RWPE2 (cell line): Measurements from ENCODE around the gene CALR.
"Not testable (repeated sequence)": the region's sequence is repeated elsewhere in the genome, so short reads cannot be mapped to it uniquely, and the experiment has no call there.

Experiments
- ATAC-seq: fragments of 200-7000 bp; cut with Tn5 transposase; 3 replicates; pipeline ENCODE4 v1.9.1; 2021; ENCODE audit warnings: low read depth
- DNase-seq: peaks from one replicate; pipeline ENCODE4 v3.0.0-alpha.2; 2020; ENCODE audit warnings: low spot score
- H3K27ac ChIP-seq: fragments of 450-650 bp; 2 replicates; pipeline ENCODE4 v1.5.1; 2017; ENCODE audit warnings: mild to moderate bottlenecking; ENCODE audit not compliant: poor library complexity, severe bottlenecking
- H3K27me3 ChIP-seq: fragments of 250-450 bp; sonication (Bioruptor Pico); 2 replicates; pipeline ENCODE4 v1.5.1; 2021; ENCODE audit warnings: mild to moderate bottlenecking, moderate library complexity; ENCODE audit not compliant: insufficient read depth, poor library complexity, severe bottlenecking
- H3K36me3 ChIP-seq: fragments of 250-450 bp; sonication (Bioruptor Pico); 2 replicates; pipeline ENCODE4 v1.5.1; 2020; ENCODE audit warnings: low read depth, mild to moderate bottlenecking, moderate library complexity
- H3K4me1 ChIP-seq: fragments of 250-450 bp; sonication (Bioruptor Pico); 2 replicates; pipeline ENCODE4 v1.5.1; 2021; ENCODE audit warnings: mild to moderate bottlenecking, moderate library complexity; ENCODE audit not compliant: insufficient read depth, poor library complexity, severe bottlenecking
- H3K4me3 ChIP-seq: fragments of 250-450 bp; sonication (Bioruptor Pico); 2 replicates; pipeline ENCODE4 v1.5.1; 2021; ENCODE audit warnings: mild to moderate bottlenecking, moderate library complexity; ENCODE audit not compliant: severe bottlenecking
- H3K9me3 ChIP-seq: fragments of 250-450 bp; sonication (Bioruptor Pico); 2 replicates; pipeline ENCODE4 v1.5.1; 2021; ENCODE audit warnings: mild to moderate bottlenecking, moderate library complexity; ENCODE audit not compliant: severe bottlenecking
- TF ChIP-seq, protein P1 (sequence below): fragments of 450-650 bp; IDR thresholded peaks from one replicate; pipeline ENCODE4 v1.5.1; 2017; ENCODE audit warnings: mild to moderate bottlenecking, moderate library complexity; ENCODE audit not compliant: poor library complexity, severe bottlenecking

The CALR gene

DNA sequence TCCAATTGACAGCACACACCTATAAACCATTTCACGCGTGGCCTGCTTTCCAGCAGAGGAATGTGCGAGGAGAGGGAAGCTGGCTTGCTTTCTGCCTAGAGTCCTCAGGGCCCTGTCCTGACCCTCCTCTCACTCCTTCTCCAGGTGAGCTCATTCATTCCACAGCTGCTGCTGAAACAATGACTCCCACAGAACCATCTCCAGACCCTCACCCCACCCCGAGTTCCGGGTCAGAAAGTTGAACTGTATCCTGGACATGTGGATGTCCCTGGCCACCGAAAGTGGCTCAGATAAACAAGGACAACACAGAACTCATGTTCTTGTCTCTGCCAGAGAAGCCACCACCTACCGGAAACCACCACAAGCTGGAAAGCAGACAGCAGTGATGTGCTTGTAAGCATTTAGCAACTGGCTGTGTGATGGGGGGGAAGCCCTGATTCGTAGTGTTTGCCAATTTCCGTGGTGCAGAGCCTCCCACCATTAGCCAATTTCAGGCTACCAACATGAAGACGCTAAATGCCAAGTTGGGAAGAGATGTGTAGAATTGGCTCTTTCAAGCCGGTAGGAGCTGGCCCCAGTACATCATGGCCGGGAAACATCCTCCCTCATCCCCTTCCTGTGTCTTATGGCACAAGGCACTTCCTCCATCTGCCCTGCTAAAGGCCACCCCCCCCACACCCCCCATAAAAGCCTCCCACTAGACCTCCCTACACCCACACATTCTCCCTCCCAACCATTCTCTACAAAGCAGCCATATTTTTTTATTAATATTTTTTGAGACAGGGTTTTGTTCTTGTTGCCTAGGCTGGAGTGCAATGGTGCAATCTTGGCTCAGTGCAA, 24.3 kb upstream of the CALR start:
- H3K4me3 ChIP-seq = no peak overlapping the region
- DNase-seq (no peak), ATAC-seq (no peak)
- no peak overlapping the region for H3K27ac ChIP-seq
- H3K4me1 ChIP-seq = no peaks in the 10 kb centered on the region
- no peaks in the 10 kb centered on the region for H3K9me3 ChIP-seq
- no peaks in the 10 kb centered on the region for H3K36me3 ChIP-seq
- H3K27me3 ChIP-seq = no peaks in the 10 kb centered on the region
- TF ChIP-seq, protein P1, sequence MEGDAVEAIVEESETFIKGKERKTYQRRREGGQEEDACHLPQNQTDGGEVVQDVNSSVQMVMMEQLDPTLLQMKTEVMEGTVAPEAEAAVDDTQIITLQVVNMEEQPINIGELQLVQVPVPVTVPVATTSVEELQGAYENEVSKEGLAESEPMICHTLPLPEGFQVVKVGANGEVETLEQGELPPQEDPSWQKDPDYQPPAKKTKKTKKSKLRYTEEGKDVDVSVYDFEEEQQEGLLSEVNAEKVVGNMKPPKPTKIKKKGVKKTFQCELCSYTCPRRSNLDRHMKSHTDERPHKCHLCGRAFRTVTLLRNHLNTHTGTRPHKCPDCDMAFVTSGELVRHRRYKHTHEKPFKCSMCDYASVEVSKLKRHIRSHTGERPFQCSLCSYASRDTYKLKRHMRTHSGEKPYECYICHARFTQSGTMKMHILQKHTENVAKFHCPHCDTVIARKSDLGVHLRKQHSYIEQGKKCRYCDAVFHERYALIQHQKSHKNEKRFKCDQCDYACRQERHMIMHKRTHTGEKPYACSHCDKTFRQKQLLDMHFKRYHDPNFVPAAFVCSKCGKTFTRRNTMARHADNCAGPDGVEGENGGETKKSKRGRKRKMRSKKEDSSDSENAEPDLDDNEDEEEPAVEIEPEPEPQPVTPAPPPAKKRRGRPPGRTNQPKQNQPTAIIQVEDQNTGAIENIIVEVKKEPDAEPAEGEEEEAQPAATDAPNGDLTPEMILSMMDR = no peak

DNA sequence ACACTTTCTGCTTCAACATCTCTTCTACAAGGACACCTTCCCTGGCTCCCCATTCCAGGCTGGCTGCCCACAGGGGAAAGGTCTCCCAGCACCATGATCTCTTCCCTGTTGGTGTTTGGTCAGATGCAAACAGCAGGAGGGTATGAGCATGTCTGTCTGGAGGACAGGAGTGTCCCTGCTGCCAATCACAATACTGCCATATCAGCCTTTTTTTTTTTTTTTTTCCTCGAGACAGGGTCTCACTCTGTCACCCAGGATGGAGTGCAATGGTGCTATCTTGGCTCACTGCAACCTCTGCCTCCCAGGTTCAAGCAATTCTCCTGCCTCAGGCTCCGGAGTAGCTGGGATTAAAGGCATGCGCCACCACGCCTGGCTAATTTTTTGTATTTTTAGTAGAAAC, 22.5 kb upstream of the CALR start:
- H3K4me1 ChIP-seq, ATAC-seq, H3K27ac ChIP-seq, H3K36me3 ChIP-seq, DNase-seq, H3K4me3 ChIP-seq, H3K9me3 ChIP-seq, H3K27me3 ChIP-seq: not testable (repeated sequence)

DNA sequence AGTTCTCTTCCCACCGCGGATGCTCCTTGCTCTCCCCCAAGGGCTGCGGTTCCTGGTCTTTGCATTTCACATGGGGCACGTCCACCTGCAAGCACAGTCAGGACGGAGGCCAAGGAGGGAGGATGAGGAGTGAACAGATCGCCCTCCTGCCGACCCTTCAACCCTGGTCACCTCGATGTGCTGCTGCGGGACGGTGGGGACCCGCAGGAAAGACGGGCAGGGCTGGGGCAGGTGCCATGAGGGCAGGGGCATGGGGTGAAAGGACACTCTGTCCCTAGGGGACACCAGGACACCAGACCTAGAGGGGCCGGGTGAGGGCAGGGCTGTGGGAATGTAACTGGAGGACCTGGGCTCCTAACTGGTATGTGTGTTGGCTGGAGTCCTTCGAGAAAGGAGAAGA, 20.2 kb upstream of the CALR start:
- TF ChIP-seq, protein P1 = no peak
- no peak for ATAC-seq

DNA sequence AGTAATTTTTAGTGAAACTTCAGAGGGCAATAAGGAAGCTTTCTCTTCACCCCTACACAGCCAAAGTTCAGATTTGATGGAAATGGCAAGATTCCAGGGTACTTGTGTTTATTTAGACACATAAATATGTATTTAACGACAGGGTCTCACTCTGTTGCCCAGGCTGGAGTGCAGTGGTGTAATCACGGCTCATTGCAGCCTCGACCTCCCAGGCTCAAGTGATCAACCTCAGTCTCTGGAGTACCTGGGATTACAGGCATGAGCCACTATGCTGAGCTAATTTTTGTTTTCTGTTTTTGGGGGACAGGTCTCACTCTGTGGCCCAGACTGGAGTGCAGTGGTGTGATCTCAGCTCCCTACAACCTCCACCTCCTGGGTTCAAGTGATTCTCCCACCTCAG, 17.4 kb upstream of the CALR start:
- Histone ChIP-seq H3K4me1 (no peaks in the 10 kb centered on the region), H3K9me3 (no peaks in the 10 kb centered on the region), H3K36me3 (peaks cover 34% of the 10 kb centered on the region), H3K27me3 (no peaks in the 10 kb centered on the region), H3K27ac (no peak overlapping the region), H3K4me3 (no peak overlapping the region)
- TF ChIP-seq, protein P1 = no peak
- DNase-seq (no peak), ATAC-seq (no peak)

More for the DNA sequence above, 20.2 kb upstream of the CALR start:
- Histone ChIP-seq H3K36me3 (peaks cover 10% of the 10 kb centered on the region), H3K27ac (no peak overlapping the region), H3K4me1 (no peaks in the 10 kb centered on the region), H3K9me3 (no peaks in the 10 kb centered on the region), H3K27me3 (no peaks in the 10 kb centered on the region), H3K4me3 (no peak overlapping the region)
- DNase-seq = no peak

DNA sequence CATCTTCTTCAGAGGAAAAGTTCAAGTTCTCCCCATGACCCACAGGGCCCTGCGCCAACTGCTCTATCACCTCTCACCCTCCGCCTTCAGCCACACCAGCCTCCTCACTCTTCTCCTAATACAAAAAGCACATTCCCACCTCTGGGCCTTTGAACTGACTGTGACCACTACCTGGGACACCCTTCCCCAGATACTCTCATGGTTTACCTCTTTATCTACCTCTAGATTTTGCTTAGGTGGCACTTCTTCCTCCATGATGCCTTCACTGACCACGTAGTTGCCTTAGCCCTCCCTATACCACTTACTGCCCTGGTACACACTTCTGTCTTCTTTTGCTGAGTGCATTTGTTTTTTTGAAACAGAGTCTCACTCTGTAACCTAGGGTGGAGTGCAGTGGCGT, 15.4 kb upstream of the CALR start:
- DNase-seq (no peak), ATAC-seq (no peak)
- Histone ChIP-seq H3K27ac (no peak overlapping the region), H3K27me3 (no peaks in the 10 kb centered on the region), H3K4me1 (no peaks in the 10 kb centered on the region), H3K4me3 (no peak overlapping the region), H3K36me3 (peaks cover 50% of the 10 kb centered on the region), H3K9me3 (no peaks in the 10 kb centered on the region)
- TF ChIP-seq, protein P1 = no peak
